T-helper 2 cell (primary cell): ENCODE measurements around the gene POLR3B.
"Not testable (repeated sequence)": the region's sequence is repeated elsewhere in the genome, so short reads cannot be mapped to it uniquely, and the experiment has no call there.

ENCODE experiments used
- DNase-seq, 5 experiments: peaks; one replicate each; pipeline versions ENCODE4 v3.0.0 to v3.0.0-alpha.2; 2012 to 2022

POLR3B gene

GRCh38 chr12:106417926-106418910 lies 60.7 kb downstream of the POLR3B start:
- no peak for DNase-seq

- no peak for DNase-seq
Observed at GRCh38 chr12:106418970-106419369, 61.4 kb downstream of the POLR3B start.

GRCh38 chr12:106423291-106423690 lies 65.7 kb downstream of the POLR3B start:
- DNase-seq = no peak

GRCh38 chr12:106425061-106425702 lies 67.6 kb downstream of the POLR3B start:
- DNase-seq = no peak

- DNase-seq = no peak
Observed at GRCh38 chr12:106427917-106428316, 70.4 kb downstream of the POLR3B start.

GRCh38 chr12:106428384-106428783 lies 70.8 kb downstream of the POLR3B start:
- DNase-seq = no peak

GRCh38 chr12:106429043-106429552 lies 71.5 kb downstream of the POLR3B start:
- no peak for DNase-seq

GRCh38 chr12:106429636-106430035 lies 72.1 kb downstream of the POLR3B start:
- DNase-seq = no peak

GRCh38 chr12:106431839-106432411 lies 74.4 kb downstream of the POLR3B start:
- DNase-seq = no peak

GRCh38 chr12:106433055-106433454 lies 75.5 kb downstream of the POLR3B start:
- DNase-seq = no peak

- DNase-seq = no peak
Observed at GRCh38 chr12:106434526-106434925, 77.0 kb downstream of the POLR3B start.

- no peak for DNase-seq
Observed at GRCh38 chr12:106436164-106436563, 78.6 kb downstream of the POLR3B start.

GRCh38 chr12:106442575-106442974 lies 85.0 kb downstream of the POLR3B start:
- no peak for DNase-seq

- no peak for DNase-seq
Observed at GRCh38 chr12:106445053-106445452, 87.5 kb downstream of the POLR3B start.

- DNase-seq = no peak
Observed at GRCh38 chr12:106445959-106446358, 88.4 kb downstream of the POLR3B start.

GRCh38 chr12:106446419-106447092 lies 89.0 kb downstream of the POLR3B start:
- DNase-seq = no peak

GRCh38 chr12:106452309-106452708 lies 94.8 kb downstream of the POLR3B start:
- no peak for DNase-seq

GRCh38 chr12:106455111-106455510 lies 97.6 kb downstream of the POLR3B start:
- DNase-seq = no peak

GRCh38 chr12:106459124-106459523 lies 101.6 kb downstream of the POLR3B start:
- DNase-seq = peak in 1 of 5 experiments; percentile 53

- no peak for DNase-seq
Observed at GRCh38 chr12:106459534-106459933, 102.0 kb downstream of the POLR3B start.

GRCh38 chr12:106461730-106462129 lies 104.2 kb downstream of the POLR3B start:
- no peak for DNase-seq

GRCh38 chr12:106465605-106466004 lies 108.1 kb downstream of the POLR3B start:
- DNase-seq = not testable (repeated sequence)

GRCh38 chr12:106475662-106476061 lies 118.1 kb downstream of the POLR3B start:
- not testable (repeated sequence) for DNase-seq
